Ascending aorta (tissue), 2 donors: Measurements from ENCODE around the gene ASPM. TPM values are rescaled to one million over a fixed set of nuclear protein-coding genes. Genes with fewer than 3 reads are reported as not detected.

Experiments used
- DNase-seq, 2 donors: peaks; one replicate each; pipeline ENCODE4 v3.0.0-alpha.2; 2019; ENCODE audit warnings: low spot score in 2 of 2
- H3K27ac ChIP-seq, 2 donors: fragments of 200-600 bp; sonication (generic); one replicate each; pipeline ENCODE4 v1.5.1; 2016 to 2017; ENCODE audit warnings: mild to moderate bottlenecking in 1 of 2
- H3K27me3 ChIP-seq: fragments of 200-600 bp; sonication (generic); one replicate; pipeline ENCODE4 v1.5.1; 2017
- H3K36me3 ChIP-seq, 2 donors: fragments of 200-600 bp; sonication (generic); one replicate each; pipeline ENCODE4 v1.5.1; 2016
- H3K4me1 ChIP-seq, 2 donors: fragments of 200-600 bp; sonication (generic); one replicate each; pipeline ENCODE4 v1.5.1; 2016 to 2017; ENCODE audit warnings: mild to moderate bottlenecking in 1 of 2
- H3K4me3 ChIP-seq, 2 donors: fragments of 200-600 bp; sonication (generic); one replicate each; pipeline ENCODE4 v1.5.1; 2016 to 2017; ENCODE audit warnings: mild to moderate bottlenecking in 1 of 2
- H3K9me3 ChIP-seq, 2 donors: fragments of 200-600 bp; sonication (generic); one replicate each; pipeline ENCODE4 v1.5.1; 2016
- intact Hi-C: fragments of 100-400 bp; cut with DNase I; formaldehyde crosslinking; loops from one replicate; pipeline ENCODE4 v1.15.1; 2023
- total RNA-seq: library from RNA; depleted of rRNA; stranded (reverse); fragments of >200 nt; gene quantifications from one replicate; pipeline ENCODE4 v1.1.0, GENCODE V29; 2016
- TF ChIP-seq, protein P1 (sequence below), 3 experiments: fragments of 200-600 bp in 2 of 3; fragments of 450-650 bp in 1 of 3; sonication (generic) in 2 of 3; IDR thresholded peaks; one replicate each; pipeline ENCODE4 v1.5.1; 2016 to 2019; ENCODE audit warnings: antibody characterized with exemption in 3 of 3, mild to moderate bottlenecking in 1 of 3, moderate library complexity in 1 of 3

Gene ASPM
- total RNA-seq, 1 donor from 2014 or later, result not detected

DNA sequence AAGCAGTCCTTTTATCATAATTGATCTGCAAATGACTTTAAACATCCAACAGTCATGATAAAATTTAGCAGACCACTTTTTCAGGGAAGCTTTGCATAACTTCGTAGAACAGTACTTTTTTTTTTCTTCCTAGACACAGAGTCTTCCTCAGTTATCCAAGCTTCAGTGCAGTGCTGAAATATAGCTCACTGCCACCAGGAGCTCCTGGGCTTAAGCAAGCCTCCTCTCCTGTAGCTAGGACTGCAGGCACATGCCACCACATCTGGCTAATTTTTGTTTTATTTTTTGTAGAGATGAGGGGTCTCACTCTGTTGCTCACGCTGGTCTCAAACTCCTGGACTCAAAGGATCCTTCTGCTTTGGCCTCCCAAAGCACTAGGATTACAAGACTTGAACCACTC, 83.3 kb downstream of the ASPM start:
- DNase-seq, result no peak
- intact Hi-C loops, result no loop called here
- H3K9me3 ChIP-seq, result no peaks in the 10 kb centered on the region
- H3K4me1 ChIP-seq, result no peaks in the 10 kb centered on the region
- H3K27me3 ChIP-seq, result no peaks in the 10 kb centered on the region
- TF ChIP-seq, protein P1, sequence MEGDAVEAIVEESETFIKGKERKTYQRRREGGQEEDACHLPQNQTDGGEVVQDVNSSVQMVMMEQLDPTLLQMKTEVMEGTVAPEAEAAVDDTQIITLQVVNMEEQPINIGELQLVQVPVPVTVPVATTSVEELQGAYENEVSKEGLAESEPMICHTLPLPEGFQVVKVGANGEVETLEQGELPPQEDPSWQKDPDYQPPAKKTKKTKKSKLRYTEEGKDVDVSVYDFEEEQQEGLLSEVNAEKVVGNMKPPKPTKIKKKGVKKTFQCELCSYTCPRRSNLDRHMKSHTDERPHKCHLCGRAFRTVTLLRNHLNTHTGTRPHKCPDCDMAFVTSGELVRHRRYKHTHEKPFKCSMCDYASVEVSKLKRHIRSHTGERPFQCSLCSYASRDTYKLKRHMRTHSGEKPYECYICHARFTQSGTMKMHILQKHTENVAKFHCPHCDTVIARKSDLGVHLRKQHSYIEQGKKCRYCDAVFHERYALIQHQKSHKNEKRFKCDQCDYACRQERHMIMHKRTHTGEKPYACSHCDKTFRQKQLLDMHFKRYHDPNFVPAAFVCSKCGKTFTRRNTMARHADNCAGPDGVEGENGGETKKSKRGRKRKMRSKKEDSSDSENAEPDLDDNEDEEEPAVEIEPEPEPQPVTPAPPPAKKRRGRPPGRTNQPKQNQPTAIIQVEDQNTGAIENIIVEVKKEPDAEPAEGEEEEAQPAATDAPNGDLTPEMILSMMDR (IDR thresholded peaks at IDR 0.05), result no peak
- H3K4me3 ChIP-seq, result no peak overlapping the region
- H3K36me3 ChIP-seq, result no peaks in the 10 kb centered on the region
- H3K27ac ChIP-seq, result no peak overlapping the region

DNA sequence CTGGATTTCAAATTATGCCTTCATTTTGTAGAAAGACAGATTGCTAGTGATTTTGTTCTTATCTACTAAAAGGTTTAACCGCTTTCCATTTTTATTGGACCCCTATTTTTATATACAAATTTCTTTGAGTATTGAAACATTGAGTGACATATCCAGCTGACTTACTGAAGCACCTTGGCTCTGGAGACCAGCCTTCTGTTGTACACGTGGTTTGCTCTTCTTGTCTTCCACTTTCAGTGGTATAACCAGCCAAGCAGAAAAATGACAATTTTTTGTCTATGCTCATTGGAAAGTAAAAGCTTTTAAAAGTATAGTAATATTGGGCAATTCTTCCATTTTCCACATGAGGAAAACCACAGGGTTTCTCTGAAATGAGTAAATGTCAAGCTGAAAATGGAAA, 83.8 kb downstream of the ASPM start:
- TF ChIP-seq, protein P1 (IDR thresholded peaks at IDR 0.05), result no peak
- no peak overlapping the region for H3K4me3 ChIP-seq
- no peak overlapping the region for H3K27ac ChIP-seq
- H3K27me3 ChIP-seq, result no peaks in the 10 kb centered on the region
- DNase-seq, result no peak
- no peaks in the 10 kb centered on the region for H3K9me3 ChIP-seq
- intact Hi-C loops, result no loop called here
- no peaks in the 10 kb centered on the region for H3K36me3 ChIP-seq
- H3K4me1 ChIP-seq, result no peaks in the 10 kb centered on the region

DNA sequence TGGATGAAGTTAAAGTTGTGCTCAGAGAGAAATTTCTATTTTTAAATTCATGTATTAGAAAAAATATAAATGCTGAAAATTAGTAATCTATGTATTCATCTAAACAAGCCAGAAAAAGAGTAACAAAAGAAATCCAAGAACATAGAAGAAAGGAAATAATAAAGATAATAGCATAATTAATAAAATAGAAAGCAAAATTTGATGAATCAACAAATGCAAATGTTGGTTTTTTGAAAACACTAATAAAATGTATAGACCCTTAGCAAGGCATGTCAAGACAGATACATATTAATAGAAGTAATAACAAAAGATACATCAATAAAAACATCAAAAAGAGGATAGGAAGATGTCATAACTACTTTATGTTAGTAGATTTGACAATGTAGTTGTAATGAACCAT, 97.4 kb downstream of the ASPM start:
- Histone ChIP-seq H3K4me3 (no peak overlapping the region), H3K9me3 (no peaks in the 10 kb centered on the region), H3K27ac (no peak overlapping the region), H3K27me3 (no peaks in the 10 kb centered on the region), H3K4me1 (no peaks in the 10 kb centered on the region), H3K36me3 (no peaks in the 10 kb centered on the region)
- DNase-seq, result no peak
- TF ChIP-seq, protein P1 (IDR thresholded peaks at IDR 0.05), result no peak
- intact Hi-C loops, result no loop called here

DNA sequence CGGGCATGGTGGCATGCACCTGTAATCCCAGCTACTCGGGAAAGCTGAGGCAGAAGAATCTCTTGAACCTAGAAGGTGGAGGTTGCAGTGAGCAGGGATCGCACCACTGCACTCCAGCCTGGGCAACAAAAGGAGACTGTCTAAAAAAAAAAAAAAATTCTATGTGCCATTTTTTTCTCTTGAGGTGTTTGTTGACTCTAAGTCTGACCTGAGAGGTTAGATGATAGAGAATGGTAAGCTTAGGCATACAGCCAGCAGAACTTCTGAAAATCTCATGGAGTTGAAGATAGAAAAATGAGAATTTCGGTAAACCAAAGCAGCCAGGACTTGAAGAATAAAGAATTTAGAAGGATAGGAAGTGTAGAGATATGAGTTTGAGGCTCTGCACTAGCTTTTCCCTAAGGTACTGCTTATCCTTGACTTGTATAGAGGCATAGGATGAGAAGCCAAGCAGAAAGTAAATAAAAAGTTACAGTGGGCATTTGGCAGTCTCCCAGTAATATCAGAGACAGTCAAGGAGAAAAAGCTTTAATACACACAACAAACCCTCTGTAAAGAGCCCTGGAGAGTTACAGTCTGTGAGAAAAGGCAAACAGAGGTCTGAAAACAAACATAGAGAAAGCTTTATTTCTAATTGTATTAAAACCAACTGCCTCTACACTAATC, 103.7 kb downstream of the ASPM start:
- no peak overlapping the region for H3K4me3 ChIP-seq
- no peaks in the 10 kb centered on the region for H3K27me3 ChIP-seq
- no peaks in the 10 kb centered on the region for H3K9me3 ChIP-seq
- no peaks in the 10 kb centered on the region for H3K36me3 ChIP-seq
- intact Hi-C loops, result no loop called here
- DNase-seq, result no peak
- TF ChIP-seq, protein P1 (IDR thresholded peaks at IDR 0.05), result no peak
- no peak overlapping the region for H3K27ac ChIP-seq
- H3K4me1 ChIP-seq, result no peaks in the 10 kb centered on the region

DNA sequence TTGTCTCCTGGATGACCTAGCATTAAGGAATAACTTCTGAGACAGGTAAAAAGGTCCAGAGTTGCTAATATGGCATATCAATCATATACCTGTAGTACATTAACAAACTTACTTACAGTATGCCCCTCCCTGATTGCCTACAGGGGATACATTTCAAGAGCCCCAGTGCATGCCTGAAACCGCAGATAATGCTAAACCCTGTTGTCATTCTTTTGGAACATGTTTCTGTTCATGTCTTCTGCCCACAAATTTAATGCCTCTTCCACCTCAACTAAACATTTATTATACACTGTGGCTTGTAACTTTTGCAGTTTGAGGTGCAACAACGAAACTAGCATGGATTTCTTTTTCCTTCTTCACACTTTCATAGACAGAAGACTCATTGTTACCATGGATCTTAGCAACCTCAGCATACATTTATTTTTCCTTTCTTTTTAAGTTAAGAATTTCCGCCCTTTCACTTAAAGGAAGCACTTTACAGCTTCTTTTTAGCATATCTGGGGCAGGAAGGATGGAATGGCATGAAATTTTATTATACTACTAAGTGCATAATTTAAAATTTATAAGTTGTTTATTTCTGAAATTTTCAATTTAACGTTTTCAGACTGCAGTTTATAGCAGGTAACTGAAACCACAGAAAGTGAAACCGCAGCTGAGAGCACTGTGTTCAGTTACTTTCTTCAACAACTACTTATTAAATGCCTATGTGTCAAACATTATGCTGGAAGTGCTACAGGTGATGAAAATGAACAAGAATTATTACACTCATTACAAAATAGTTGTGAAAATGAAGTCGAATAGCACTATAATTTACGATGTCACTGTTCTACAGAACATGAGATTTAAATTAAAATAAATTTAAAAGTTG, 104.7 kb downstream of the ASPM start:
- Histone ChIP-seq H3K27me3 (no peaks in the 10 kb centered on the region), H3K4me3 (no peak overlapping the region), H3K4me1 (no peaks in the 10 kb centered on the region), H3K9me3 (no peaks in the 10 kb centered on the region), H3K27ac (no peak overlapping the region), H3K36me3 (no peaks in the 10 kb centered on the region)
- TF ChIP-seq, protein P1 (IDR thresholded peaks at IDR 0.05), result no peak
- intact Hi-C loops, result no loop called here
- no peak for DNase-seq
